H9 (cell line): ENCODE measurements around the gene ANKRD39. TPM values are rescaled to one million over a fixed set of nuclear protein-coding genes. Genes with fewer than 3 reads are reported as not detected.

Source experiments
- DNase-seq: peaks from one replicate; pipeline ENCODE4 v3.0.0-alpha.2; 2017
- H2AFZ ChIP-seq: one replicate; pipeline ENCODE4 v1.6.1; 2013; ENCODE audit warnings: mild to moderate bottlenecking, low read length, control low read depth, moderate library complexity
- H2AK5ac ChIP-seq: 2 replicates; pipeline ENCODE4 v1.6.1; 2013; ENCODE audit warnings: low read length, control low read depth, mixed read lengths; ENCODE audit not compliant: insufficient read length
- H2BK120ac ChIP-seq: one replicate; pipeline ENCODE4 v1.6.1; 2013; ENCODE audit warnings: low read depth, mild to moderate bottlenecking, low read length, control low read depth, inconsistent platforms; ENCODE audit not compliant: poor library complexity, severe bottlenecking
- H2BK12ac ChIP-seq: 2 replicates; pipeline ENCODE4 v1.6.1; 2013; ENCODE audit warnings: low read length, control low read depth, mixed read lengths, low read depth; ENCODE audit not compliant: insufficient read length
- H2BK15ac ChIP-seq: 2 replicates; pipeline ENCODE4 v1.6.1; 2013; ENCODE audit warnings: low read depth, low read length, control low read depth
- H2BK20ac ChIP-seq: one replicate; pipeline ENCODE4 v1.6.1; 2013; ENCODE audit warnings: low read depth, mild to moderate bottlenecking, low read length, control low read depth, inconsistent platforms; ENCODE audit not compliant: poor library complexity, severe bottlenecking
- H2BK5ac ChIP-seq: 2 replicates; pipeline ENCODE4 v1.6.1; 2013; ENCODE audit warnings: low read length, control low read depth, mixed read lengths; ENCODE audit not compliant: insufficient read length
- H3K14ac ChIP-seq: 2 replicates; pipeline ENCODE4 v1.6.1; 2013; ENCODE audit warnings: low read length, control low read depth; ENCODE audit not compliant: insufficient read depth
- H3K18ac ChIP-seq: 2 replicates; pipeline ENCODE4 v1.6.1; 2013; ENCODE audit warnings: low read depth, mild to moderate bottlenecking, mixed read lengths, low read length, control low read depth; ENCODE audit not compliant: insufficient read length
- H3K23ac ChIP-seq: 2 replicates; pipeline ENCODE4 v1.6.1; 2013; ENCODE audit warnings: low read length, control low read depth, mixed read lengths, low read depth; ENCODE audit not compliant: insufficient read length
- H3K23me2 ChIP-seq: 2 replicates; pipeline ENCODE4 v1.6.1; 2013; ENCODE audit warnings: low read depth, mild to moderate bottlenecking, mixed read lengths, low read length, control low read depth; ENCODE audit not compliant: insufficient read length, poor library complexity, severe bottlenecking
- H3K27ac ChIP-seq: 2 replicates; pipeline ENCODE4 v1.5.1; 2013; ENCODE audit warnings: low read length, control low read depth, mixed read lengths, low read depth; ENCODE audit not compliant: insufficient read length
- H3K27me3 ChIP-seq: 2 replicates; pipeline ENCODE4 v1.6.1; 2013; ENCODE audit warnings: low read length, control low read depth, inconsistent platforms; ENCODE audit not compliant: insufficient read depth
- H3K4ac ChIP-seq: 2 replicates; pipeline ENCODE4 v1.6.1; 2013; ENCODE audit warnings: low read depth, mild to moderate bottlenecking, control low read depth, inconsistent platforms, low read length, moderate library complexity
- H3K4me1 ChIP-seq: 2 replicates; pipeline ENCODE4 v1.6.1; 2013; ENCODE audit warnings: low read length, control low read depth, inconsistent platforms; ENCODE audit not compliant: insufficient read depth
- H3K4me2 ChIP-seq: 2 replicates; pipeline ENCODE4 v1.6.1; 2013; ENCODE audit warnings: low read length, control low read depth, mixed read lengths; ENCODE audit not compliant: insufficient read length, insufficient read depth
- H3K56ac ChIP-seq: 2 replicates; pipeline ENCODE4 v1.6.1; 2013; ENCODE audit warnings: low read depth, mild to moderate bottlenecking, mixed read lengths, low read length, control low read depth; ENCODE audit not compliant: insufficient read length
- H3K79me1 ChIP-seq: 2 replicates; pipeline ENCODE4 v1.6.1; 2013; ENCODE audit warnings: low read depth, mild to moderate bottlenecking, moderate library complexity, low read length, control low read depth, inconsistent platforms; ENCODE audit not compliant: insufficient read depth, poor library complexity, severe bottlenecking
- H3K79me2 ChIP-seq: 2 replicates; pipeline ENCODE4 v1.6.1; 2013; ENCODE audit warnings: low read length, control low read depth, inconsistent platforms; ENCODE audit not compliant: insufficient read depth
- H3K9ac ChIP-seq: 2 replicates; pipeline ENCODE4 v1.6.1; 2013; ENCODE audit warnings: low read length, control low read depth, mixed read lengths; ENCODE audit not compliant: insufficient read length; ENCODE audit errors: extremely low read depth
- H3K9me3 ChIP-seq: one replicate; pipeline ENCODE4 v1.6.1; 2013; ENCODE audit warnings: low read depth, low read length, inconsistent platforms; ENCODE audit not compliant: control insufficient read depth
- H3T11ph ChIP-seq: one replicate; pipeline ENCODE4 v1.6.1; 2013; ENCODE audit warnings: mild to moderate bottlenecking, low read length, control low read depth, inconsistent platforms
- H4K20me1 ChIP-seq: one replicate; pipeline ENCODE4 v1.6.1; 2013; ENCODE audit not compliant: control insufficient read depth, insufficient read length, insufficient read depth
- H4K5ac ChIP-seq: 2 replicates; pipeline ENCODE4 v1.6.1; 2013; ENCODE audit warnings: low read depth, mild to moderate bottlenecking, mixed read lengths, low read length, control low read depth; ENCODE audit not compliant: insufficient read length
- H4K8ac ChIP-seq: replicated peaks from 2 replicates; pipeline ENCODE4 v1.6.1; 2013; ENCODE audit warnings: low read length, control low read depth, mixed read lengths, low read depth; ENCODE audit not compliant: insufficient read length
- H4K91ac ChIP-seq: 2 replicates; pipeline ENCODE4 v1.6.1; 2013; ENCODE audit warnings: low read depth, mild to moderate bottlenecking, moderate library complexity, mixed read lengths, low read length, control low read depth; ENCODE audit not compliant: insufficient read length
- H3K27ac Mint-ChIP-seq, 3 experiments: 2 replicates in 2 of 3; 3 replicates in 1 of 3; pipeline ENCODE4 v1.8.0; 2020 to 2021; ENCODE audit warnings: mixed read lengths in 3 of 3, mild to moderate bottlenecking in 1 of 3, moderate library complexity in 1 of 3
- H3K27me3 Mint-ChIP-seq: 2 replicates; pipeline ENCODE4 v1.8.0; 2021; ENCODE audit warnings: low read depth, mild to moderate bottlenecking, moderate library complexity, mixed read lengths
- H3K36me3 Mint-ChIP-seq, 3 experiments: 2 replicates in 2 of 3; 3 replicates in 1 of 3; pipeline ENCODE4 v1.8.0; 2020 to 2021; ENCODE audit warnings: low read depth in 3 of 3, mixed read lengths in 3 of 3; ENCODE audit not compliant: insufficient read depth in 1 of 3
- H3K4me1 Mint-ChIP-seq, 2 experiments: 2 replicates each; pipeline ENCODE4 v1.8.0; 2020; ENCODE audit warnings: mixed read lengths in 2 of 2
- H3K4me3 Mint-ChIP-seq, 2 experiments: 2 replicates in 1 of 2; 3 replicates in 1 of 2; pipeline ENCODE4 v1.8.0; 2020 to 2021; ENCODE audit warnings: mild to moderate bottlenecking in 2 of 2, mixed read lengths in 2 of 2, moderate library complexity in 1 of 2
- H3K9me3 Mint-ChIP-seq, 2 experiments: 2 replicates in 1 of 2; 3 replicates in 1 of 2; pipeline ENCODE4 v1.8.0; 2020; ENCODE audit warnings: mild to moderate bottlenecking in 2 of 2, mixed read lengths in 2 of 2, moderate library complexity in 1 of 2
- WGBS: extraction: QIAGEN DNeasy Blood & Tissue Kit; methylation state at CpG from one replicate; pipeline ENCODE4 v1.1.7; 2013; ENCODE audit warnings: missing lambda C conversion rate, low lambda C conversion rate, mixed read lengths; ENCODE audit not compliant: insufficient read length; ENCODE audit errors: extremely low coverage; 5-methylcytosine and 5-hydroxymethylcytosine counted together
- total RNA-seq: library from RNA; stranded (reverse); gene quantifications from 2 replicates; pipeline ENCODE4 v1.2.1, GENCODE V29; 2021
- TF ChIP-seq, protein P1 (sequence below): fragments of 200-600 bp; sonication (generic); conservative IDR thresholded peaks from 3 replicates; pipeline ENCODE4 v1.8.0; 2021; ENCODE audit warnings: antibody characterized with exemption, mild to moderate bottlenecking

The ANKRD39 gene
- total RNA-seq, 1 experiment from 2014 or later: 13.0 TPM

DNA sequence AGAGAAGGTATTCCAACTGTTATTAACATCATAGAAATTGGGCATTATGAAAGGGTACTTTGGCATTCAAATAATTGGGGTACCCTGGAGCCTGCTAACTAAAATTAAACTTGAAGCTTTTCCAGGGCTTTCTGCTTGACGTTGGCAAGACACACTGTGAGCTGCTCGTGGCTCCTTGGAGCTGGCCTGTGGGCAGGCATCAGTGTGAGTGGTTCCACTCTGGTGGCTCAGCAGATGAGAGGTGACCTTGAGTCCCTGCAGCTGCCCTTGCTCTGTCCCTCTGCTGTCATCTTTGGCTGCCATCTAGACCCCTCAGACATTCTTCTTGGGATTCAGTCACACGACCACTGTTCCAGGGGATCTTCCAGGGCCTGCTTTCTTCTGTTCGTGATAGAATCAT lies 35.0 kb downstream of the ANKRD39 start:
- peaks cover 1% of the 10 kb centered on the region; the same call in 1 of the 2 replicates for H3K27me3 Mint-ChIP-seq
- Histone ChIP-seq H3K56ac (no peak overlapping the region), H3K79me2 (peaks cover 5% of the 10 kb centered on the region; the same call in 1 of the 2 replicates), H3K27me3 (no peaks in the 10 kb centered on the region), H3K18ac (no peak overlapping the region), H3K9me3 (no peaks in the 10 kb centered on the region), H3K79me1 (peaks cover 6% of the 10 kb centered on the region), H2BK20ac (no peak overlapping the region), H3K23ac (no peak overlapping the region), H3K23me2 (no peaks in the 10 kb centered on the region), H3K4me1 (peaks cover under 1% of the 10 kb centered on the region; the same call in 1 of the 2 replicates), H3K27ac (no peak overlapping the region), H3K4ac (no peak overlapping the region), H3K14ac (no peak overlapping the region), H2BK15ac (no peak overlapping the region), H2BK12ac (no peak overlapping the region), H3K9ac (no peak overlapping the region), H2BK5ac (no peak overlapping the region), H3T11ph (no peak overlapping the region), H4K91ac (no peak overlapping the region), H4K8ac (no peak overlapping the region), H3K4me2 (no peak overlapping the region), H2AFZ (no peak overlapping the region), H4K20me1 (peaks cover 2% of the 10 kb centered on the region), H2BK120ac (no peak overlapping the region), H4K5ac (no peak overlapping the region), H2AK5ac (no peak overlapping the region)
- TF ChIP-seq, protein P1, sequence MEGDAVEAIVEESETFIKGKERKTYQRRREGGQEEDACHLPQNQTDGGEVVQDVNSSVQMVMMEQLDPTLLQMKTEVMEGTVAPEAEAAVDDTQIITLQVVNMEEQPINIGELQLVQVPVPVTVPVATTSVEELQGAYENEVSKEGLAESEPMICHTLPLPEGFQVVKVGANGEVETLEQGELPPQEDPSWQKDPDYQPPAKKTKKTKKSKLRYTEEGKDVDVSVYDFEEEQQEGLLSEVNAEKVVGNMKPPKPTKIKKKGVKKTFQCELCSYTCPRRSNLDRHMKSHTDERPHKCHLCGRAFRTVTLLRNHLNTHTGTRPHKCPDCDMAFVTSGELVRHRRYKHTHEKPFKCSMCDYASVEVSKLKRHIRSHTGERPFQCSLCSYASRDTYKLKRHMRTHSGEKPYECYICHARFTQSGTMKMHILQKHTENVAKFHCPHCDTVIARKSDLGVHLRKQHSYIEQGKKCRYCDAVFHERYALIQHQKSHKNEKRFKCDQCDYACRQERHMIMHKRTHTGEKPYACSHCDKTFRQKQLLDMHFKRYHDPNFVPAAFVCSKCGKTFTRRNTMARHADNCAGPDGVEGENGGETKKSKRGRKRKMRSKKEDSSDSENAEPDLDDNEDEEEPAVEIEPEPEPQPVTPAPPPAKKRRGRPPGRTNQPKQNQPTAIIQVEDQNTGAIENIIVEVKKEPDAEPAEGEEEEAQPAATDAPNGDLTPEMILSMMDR: no peak
- no CpG with 5 or more reads among the region's 4 CpGs for WGBS
- H3K4me3 Mint-ChIP-seq: no peak overlapping the region
- no peak for DNase-seq
- H3K4me1 Mint-ChIP-seq: peaks cover 33 to 36% of the 10 kb centered on the region in 2 experiments
- H3K9me3 Mint-ChIP-seq: no peaks in the 10 kb centered on the region
- H3K27ac Mint-ChIP-seq: peak overlapping the region in 1 of 3 experiments; percentile 28; a peak in 2 of 7 replicates
- H3K36me3 Mint-ChIP-seq: peaks cover 21 to 69% (median 67%) of the 10 kb centered on the region in 3 experiments
